ENCODE measurements around the gene EXD2. TPM values are rescaled to one million over a fixed set of nuclear protein-coding genes. Genes with fewer than 3 reads are reported as not detected.
"Not testable (repeated sequence)": the region's sequence is repeated elsewhere in the genome, so short reads cannot be mapped to it uniquely, and the experiment has no call there.

The EXD2 gene
- total and polyA plus RNA-seq, 2 experiments from 2014 or later: 20.3 to 21.4 TPM

- peak; percentile 45 to 48 for DNase-seq (ENCODE audit: low read depth in 1 of 2, low spot score in 1 of 2)
- H3K4me1 ChIP-seq (ENCODE audit: low read depth): peaks cover 4% of the 10 kb centered on the region
Observed at GRCh38 chr14:69154779-69155178, 36.5 kb upstream of the EXD2 start.

GRCh38 chr14:69156224-69156623 is 35.1 kb upstream of the EXD2 start:
- Histone ChIP-seq H3K9me3 (ENCODE audit: low read depth) (no peaks in the 10 kb centered on the region), H3K4me3 (no peak overlapping the region), H3K36me3 (no peaks in the 10 kb centered on the region), H3K4me1 (ENCODE audit: low read depth) (peaks cover 4% of the 10 kb centered on the region), H3K27me3 (no peaks in the 10 kb centered on the region), H3K27ac (no peak overlapping the region)
- TF ChIP-seq CTCF (IDR thresholded peaks at IDR 0.05; ENCODE audit: low read depth, low read length): no peak
- no peak for DNase-seq (ENCODE audit: low read depth in 1 of 2, low spot score in 1 of 2)

More at GRCh38 chr14:69154779-69155178, 36.5 kb upstream of the EXD2 start:
- Histone ChIP-seq H3K4me3 (no peak overlapping the region), H3K27me3 (no peaks in the 10 kb centered on the region), H3K9me3 (ENCODE audit: low read depth) (no peaks in the 10 kb centered on the region), H3K27ac (no peak overlapping the region), H3K36me3 (no peaks in the 10 kb centered on the region)
- TF ChIP-seq CTCF (IDR thresholded peaks at IDR 0.05; ENCODE audit: low read depth, low read length): no peak

GRCh38 chr14:69161590-69161989 is 29.7 kb upstream of the EXD2 start:
- DNase-seq (ENCODE audit: low read depth in 1 of 2, low spot score in 1 of 2): no peak
- no peak overlapping the region for H3K27ac ChIP-seq
- no peak overlapping the region for H3K4me3 ChIP-seq
- H3K27me3 ChIP-seq: no peaks in the 10 kb centered on the region
- TF ChIP-seq CTCF (IDR thresholded peaks at IDR 0.05; ENCODE audit: low read depth, low read length): no peak
- H3K36me3 ChIP-seq: no peaks in the 10 kb centered on the region
- H3K9me3 ChIP-seq (ENCODE audit: low read depth): no peaks in the 10 kb centered on the region
- no peaks in the 10 kb centered on the region for H3K4me1 ChIP-seq (ENCODE audit: low read depth)

- H3K4me3 ChIP-seq; DNase-seq (ENCODE audit: low read depth in 1 of 2, low spot score in 1 of 2); H3K27me3 ChIP-seq; H3K36me3 ChIP-seq; H3K9me3 ChIP-seq (ENCODE audit: low read depth); H3K27ac ChIP-seq; H3K4me1 ChIP-seq (ENCODE audit: low read depth): not testable (repeated sequence)
Observed at GRCh38 chr14:69165787-69166186, 25.5 kb upstream of the EXD2 start.

GRCh38 chr14:69170839-69171238 is 20.5 kb upstream of the EXD2 start:
- Histone ChIP-seq H3K4me1 (ENCODE audit: low read depth) (peaks cover 5% of the 10 kb centered on the region), H3K36me3 (no peaks in the 10 kb centered on the region), H3K9me3 (ENCODE audit: low read depth) (no peaks in the 10 kb centered on the region), H3K27ac (no peak overlapping the region), H3K27me3 (peaks cover 3% of the 10 kb centered on the region), H3K4me3 (no peak overlapping the region)
- TF ChIP-seq CTCF (IDR thresholded peaks at IDR 0.05; ENCODE audit: low read depth, low read length): no peak
- DNase-seq (ENCODE audit: low read depth in 1 of 2, low spot score in 1 of 2): no peak

- no peaks in the 10 kb centered on the region for H3K36me3 ChIP-seq
- TF ChIP-seq CTCF (IDR thresholded peaks at IDR 0.05; ENCODE audit: low read depth, low read length): no peak
- DNase-seq (ENCODE audit: low read depth in 1 of 2, low spot score in 1 of 2): no peak
- no peaks in the 10 kb centered on the region for H3K9me3 ChIP-seq (ENCODE audit: low read depth)
- H3K4me3 ChIP-seq: no peak overlapping the region
- H3K4me1 ChIP-seq (ENCODE audit: low read depth): peaks cover 5% of the 10 kb centered on the region
- H3K27me3 ChIP-seq: peaks cover 3% of the 10 kb centered on the region
- no peak overlapping the region for H3K27ac ChIP-seq
Observed at GRCh38 chr14:69171569-69171968, 19.7 kb upstream of the EXD2 start.

All from cardiac muscle cell (in vitro differentiated cells and primary cell).